Measurements from ENCODE around the gene THOC6. TPM values are rescaled to one million over a fixed set of nuclear protein-coding genes. Genes with fewer than 3 reads are reported as not detected.
"Not testable (repeated sequence)": the region's sequence is repeated elsewhere in the genome, so short reads cannot be mapped to it uniquely, and the experiment has no call there.

Gene THOC6
- total RNA-seq, 1 donor from 2014 or later: 22.6 TPM

- Histone ChIP-seq H3K4me1 (peaks cover 14% of the 10 kb centered on the region), H3K27me3 (no peaks in the 10 kb centered on the region), H3K36me3 (no peaks in the 10 kb centered on the region), H3K4me3 (peak overlapping the region; percentile 31 to 32), H3K9me3 (no peaks in the 10 kb centered on the region), H3K27ac (peak overlapping the region; percentile 49)
- DNase-seq (ENCODE audit: extremely low spot score in 2 of 2): no peak
- intact Hi-C loops (cut with DNase I): no loop called here
- TF ChIP-seq POLR2AphosphoS5 (IDR thresholded peaks at IDR 0.05; ENCODE audit: insufficient read depth in 1 of 2, low read depth in 1 of 2) (no peak), POLR2A (IDR thresholded peaks at IDR 0.05) (no peak)
- TF ChIP-seq, protein P1, sequence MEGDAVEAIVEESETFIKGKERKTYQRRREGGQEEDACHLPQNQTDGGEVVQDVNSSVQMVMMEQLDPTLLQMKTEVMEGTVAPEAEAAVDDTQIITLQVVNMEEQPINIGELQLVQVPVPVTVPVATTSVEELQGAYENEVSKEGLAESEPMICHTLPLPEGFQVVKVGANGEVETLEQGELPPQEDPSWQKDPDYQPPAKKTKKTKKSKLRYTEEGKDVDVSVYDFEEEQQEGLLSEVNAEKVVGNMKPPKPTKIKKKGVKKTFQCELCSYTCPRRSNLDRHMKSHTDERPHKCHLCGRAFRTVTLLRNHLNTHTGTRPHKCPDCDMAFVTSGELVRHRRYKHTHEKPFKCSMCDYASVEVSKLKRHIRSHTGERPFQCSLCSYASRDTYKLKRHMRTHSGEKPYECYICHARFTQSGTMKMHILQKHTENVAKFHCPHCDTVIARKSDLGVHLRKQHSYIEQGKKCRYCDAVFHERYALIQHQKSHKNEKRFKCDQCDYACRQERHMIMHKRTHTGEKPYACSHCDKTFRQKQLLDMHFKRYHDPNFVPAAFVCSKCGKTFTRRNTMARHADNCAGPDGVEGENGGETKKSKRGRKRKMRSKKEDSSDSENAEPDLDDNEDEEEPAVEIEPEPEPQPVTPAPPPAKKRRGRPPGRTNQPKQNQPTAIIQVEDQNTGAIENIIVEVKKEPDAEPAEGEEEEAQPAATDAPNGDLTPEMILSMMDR (IDR thresholded peaks at IDR 0.05): no peak
Observed at GRCh38 chr16:3066440-3066748, 42.6 kb downstream of the THOC6 start.

GRCh38 chr16:3068487-3068886 lies 44.7 kb downstream of the THOC6 start:
- no peaks in the 10 kb centered on the region for H3K27me3 ChIP-seq
- DNase-seq (ENCODE audit: extremely low spot score in 2 of 2): no peak
- no peaks in the 10 kb centered on the region for H3K9me3 ChIP-seq
- no peak for TF ChIP-seq POLR2A (IDR thresholded peaks at IDR 0.05)
- TF ChIP-seq POLR2AphosphoS5 (IDR thresholded peaks at IDR 0.05; ENCODE audit: insufficient read depth in 1 of 2, low read depth in 1 of 2): no peak
- TF ChIP-seq, protein P1 (IDR thresholded peaks at IDR 0.05): no peak
- intact Hi-C loops (cut with DNase I): no loop called here
- no peak overlapping the region for H3K4me3 ChIP-seq
- H3K27ac ChIP-seq: no peak overlapping the region
- no peaks in the 10 kb centered on the region for H3K36me3 ChIP-seq
- H3K4me1 ChIP-seq: peaks cover 14% of the 10 kb centered on the region

- H3K4me3 ChIP-seq; intact Hi-C loops (cut with DNase I): not testable (repeated sequence)
Observed at GRCh38 chr16:3069146-3069545, 45.3 kb downstream of the THOC6 start.

DNA sequence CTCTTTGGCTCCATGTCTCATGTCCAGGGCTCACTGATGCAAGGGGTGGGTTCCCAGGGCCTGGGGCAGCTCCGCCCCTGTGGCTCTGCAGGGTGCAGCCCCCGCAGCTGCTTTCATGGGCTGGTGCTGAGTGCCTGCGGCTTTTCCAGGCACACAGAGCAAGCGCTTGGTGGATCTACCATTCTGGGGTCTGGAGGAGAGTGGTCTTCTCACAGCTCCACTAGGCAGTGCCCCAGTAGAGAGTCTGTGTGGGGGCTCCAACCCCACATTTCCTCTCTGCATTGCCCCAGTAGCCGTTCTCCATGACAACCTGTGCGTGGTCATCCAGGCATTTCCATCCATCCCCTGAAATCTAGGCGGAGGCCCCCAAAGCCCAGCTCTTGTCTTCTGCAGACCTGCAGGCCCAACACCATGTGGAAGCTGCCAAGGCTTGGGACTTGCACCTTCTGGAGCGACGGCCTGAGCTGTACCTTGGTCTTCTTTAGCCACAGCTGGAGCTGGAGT lies 46.8 kb downstream of the THOC6 start:
- no peaks in the 10 kb centered on the region for H3K27me3 ChIP-seq
- no peak overlapping the region for H3K27ac ChIP-seq
- peaks cover 5% of the 10 kb centered on the region for H3K4me1 ChIP-seq
- no peak for DNase-seq (ENCODE audit: extremely low spot score in 2 of 2)
- TF ChIP-seq, protein P1 (IDR thresholded peaks at IDR 0.05): no peak
- TF ChIP-seq POLR2A (IDR thresholded peaks at IDR 0.05) (no peak), POLR2AphosphoS5 (IDR thresholded peaks at IDR 0.05; ENCODE audit: insufficient read depth in 1 of 2, low read depth in 1 of 2) (no peak)
- H3K36me3 ChIP-seq: no peaks in the 10 kb centered on the region
- intact Hi-C loops (cut with DNase I): no loop called here
- no peak overlapping the region for H3K4me3 ChIP-seq
- no peaks in the 10 kb centered on the region for H3K9me3 ChIP-seq

More at GRCh38 chr16:3069146-3069545, 45.3 kb downstream of the THOC6 start:
- H3K4me1 ChIP-seq: peaks cover 14% of the 10 kb centered on the region
- H3K36me3 ChIP-seq; H3K9me3 ChIP-seq; DNase-seq (ENCODE audit: extremely low spot score in 2 of 2); H3K27ac ChIP-seq; H3K27me3 ChIP-seq: not testable (repeated sequence)

GRCh38 chr16:3071655-3072054 lies 47.8 kb downstream of the THOC6 start:
- H3K4me1 ChIP-seq: no peaks in the 10 kb centered on the region
- no peak overlapping the region for H3K4me3 ChIP-seq
- intact Hi-C loops (cut with DNase I): no loop called here
- no peak overlapping the region for H3K27ac ChIP-seq
- H3K27me3 ChIP-seq: no peaks in the 10 kb centered on the region
- DNase-seq (ENCODE audit: extremely low spot score in 2 of 2): peak in 1 of 2 donors; percentile 81
- H3K36me3 ChIP-seq: no peaks in the 10 kb centered on the region
- TF ChIP-seq POLR2A (IDR thresholded peaks at IDR 0.05): no peak
- no peak for TF ChIP-seq POLR2AphosphoS5 (IDR thresholded peaks at IDR 0.05; ENCODE audit: insufficient read depth in 1 of 2, low read depth in 1 of 2)
- TF ChIP-seq, protein P1 (IDR thresholded peaks at IDR 0.05): no peak
- H3K9me3 ChIP-seq: no peaks in the 10 kb centered on the region

DNA sequence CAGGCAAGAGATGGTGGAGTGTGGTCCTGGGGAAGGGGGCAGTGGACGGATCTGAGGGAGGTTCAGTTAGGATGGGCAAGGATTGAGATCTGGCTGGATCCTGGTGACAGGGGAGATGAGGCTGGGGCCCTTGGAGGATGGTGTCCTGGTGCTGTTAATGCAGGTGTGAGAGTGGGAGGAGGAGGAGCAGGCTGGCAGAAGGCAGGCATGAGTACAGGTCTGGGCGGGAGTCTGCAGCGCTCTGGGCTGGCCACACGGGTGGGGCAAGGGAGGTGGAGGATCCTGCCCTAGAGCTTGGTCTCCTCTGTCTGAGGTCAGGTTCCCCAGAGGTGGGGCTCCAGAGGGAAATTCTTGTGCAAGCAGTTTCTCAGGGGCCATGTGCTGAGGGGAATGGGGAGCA lies 48.3 kb downstream of the THOC6 start:
- intact Hi-C loops (cut with DNase I); H3K36me3 ChIP-seq; H3K4me1 ChIP-seq; DNase-seq (ENCODE audit: extremely low spot score in 2 of 2); H3K27ac ChIP-seq; H3K27me3 ChIP-seq; H3K9me3 ChIP-seq; H3K4me3 ChIP-seq: not testable (repeated sequence)

DNA sequence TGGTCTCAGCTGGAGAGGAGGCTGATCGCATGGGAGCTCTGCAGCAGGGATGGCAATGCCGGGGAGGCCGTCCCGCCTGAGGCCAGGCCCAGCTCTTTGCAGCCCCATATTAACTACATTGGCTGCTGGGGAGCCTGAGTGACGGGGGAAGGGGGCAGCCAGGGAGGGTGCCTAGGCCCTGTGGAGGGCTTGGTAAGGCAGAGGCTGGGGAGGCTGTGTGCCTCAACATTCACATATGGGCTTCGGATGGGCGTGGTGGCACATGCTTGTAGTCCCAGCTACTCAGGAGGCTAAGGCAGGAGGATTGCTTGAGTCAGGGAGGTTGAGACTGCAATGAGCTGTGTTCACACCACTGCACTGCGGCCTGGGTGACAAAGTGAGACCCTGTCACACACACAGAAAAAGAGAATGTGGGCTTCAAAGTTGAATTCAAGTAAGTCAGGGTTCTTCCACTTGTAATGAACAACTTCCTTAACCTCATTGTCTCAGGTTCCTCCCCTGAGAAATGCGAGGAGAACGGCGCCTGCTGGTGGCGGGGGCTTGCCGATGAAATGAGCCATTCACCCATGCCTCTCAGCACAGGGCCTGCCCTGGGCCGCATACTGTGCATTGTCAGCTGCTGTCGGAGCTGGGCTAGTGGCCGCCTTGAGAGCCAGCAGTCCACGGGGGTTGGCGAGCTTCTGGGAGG lies 48.9 kb downstream of the THOC6 start:
- intact Hi-C loops (cut with DNase I); DNase-seq (ENCODE audit: extremely low spot score in 2 of 2): not testable (repeated sequence)

More for the DNA sequence above, 48.9 kb downstream of the THOC6 start:
- not testable (repeated sequence) for H3K27me3 ChIP-seq, H3K4me1 ChIP-seq, H3K4me3 ChIP-seq, H3K9me3 ChIP-seq, H3K36me3 ChIP-seq, H3K27ac ChIP-seq
